DMS 273 (cell line): ENCODE data around the gene TCEA2.
"Not testable (repeated sequence)": the region's sequence is repeated elsewhere in the genome, so short reads cannot be mapped to it uniquely, and the experiment has no call there.

Source experiments
- DNase-seq: peaks from one replicate; lab custom pipeline; 2025; ENCODE audit not compliant: unreplicated experiment; lab: John Stamatoyannopoulos, UW

TCEA2 gene

DNA sequence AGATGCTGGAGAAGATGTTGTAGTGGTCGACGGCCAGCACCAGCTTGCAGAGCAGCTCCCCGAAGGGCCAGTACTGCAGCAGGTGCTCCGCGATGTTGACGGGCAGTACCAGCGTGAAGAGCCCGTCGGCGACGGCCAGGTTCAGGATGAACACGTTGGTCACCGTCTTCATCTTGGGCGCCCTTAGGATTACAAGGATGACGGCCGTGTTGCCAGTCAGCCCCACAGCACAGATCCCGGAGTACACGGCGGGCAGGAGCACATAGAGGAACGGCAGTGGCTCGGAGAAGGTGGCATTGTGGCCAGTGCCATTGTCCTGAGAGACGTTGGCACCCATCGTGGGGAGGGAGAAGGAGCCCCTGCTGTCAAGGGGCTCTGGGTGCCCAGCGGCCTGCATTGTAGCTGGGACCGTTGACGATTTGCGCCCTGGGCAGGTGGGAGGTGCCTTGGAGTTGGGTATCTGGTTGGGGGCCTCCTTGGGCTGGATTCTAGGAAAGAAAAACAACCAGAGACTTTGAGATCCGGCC lies 43.5 kb downstream of the TCEA2 start:
- no peak for DNase-seq

GRCh38 chr20:64106981-64107735 lies 44.2 kb downstream of the TCEA2 start, which contains the start of gene NPBWR2:
Gene NPBWR2, minus strand, starts transcription at chr20:64107565. Its CDS starts 734 bp downstream, at chr20:64106831.
- DNase-seq, result peak; percentile 45

DNA sequence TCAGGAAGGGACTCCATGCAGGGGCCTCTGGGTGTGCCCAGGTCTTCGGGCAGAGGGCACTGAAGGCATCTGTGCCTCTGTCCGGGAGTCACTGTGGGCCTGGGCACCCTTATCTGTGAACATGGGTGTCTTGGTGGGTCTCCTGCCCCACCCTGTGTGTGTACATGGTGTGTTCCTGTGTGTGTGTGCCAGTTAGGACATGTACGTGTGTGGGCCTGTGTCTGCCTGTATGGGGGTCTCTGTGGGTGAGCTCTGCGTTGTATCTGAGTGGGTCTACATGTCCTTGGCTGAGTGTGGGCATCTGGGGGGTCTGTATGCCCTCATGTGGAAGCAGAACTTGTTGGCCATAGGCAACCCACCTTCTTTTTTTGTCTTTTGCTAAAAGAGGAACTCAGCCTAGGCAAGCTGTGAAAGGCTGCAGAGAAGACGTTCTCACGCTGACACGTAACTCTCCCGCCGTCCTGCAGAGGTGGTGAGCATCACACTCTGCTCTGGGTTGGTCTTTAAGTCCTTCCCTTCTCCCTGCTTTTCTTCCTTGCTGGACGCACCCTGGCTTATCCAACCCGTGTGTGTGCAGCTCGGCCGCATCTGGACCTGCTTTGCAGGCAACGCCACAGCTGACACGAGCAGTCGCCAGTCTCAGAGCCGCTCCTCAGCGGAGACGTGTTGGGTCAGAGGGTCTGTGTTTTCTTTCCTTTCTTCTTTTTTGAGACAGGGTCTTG lies 44.9 kb downstream of the TCEA2 start:
- no peak for DNase-seq

- no peak for DNase-seq
Measured at GRCh38 chr20:64108731-64109681, 46.0 kb downstream of the TCEA2 start.

DNA sequence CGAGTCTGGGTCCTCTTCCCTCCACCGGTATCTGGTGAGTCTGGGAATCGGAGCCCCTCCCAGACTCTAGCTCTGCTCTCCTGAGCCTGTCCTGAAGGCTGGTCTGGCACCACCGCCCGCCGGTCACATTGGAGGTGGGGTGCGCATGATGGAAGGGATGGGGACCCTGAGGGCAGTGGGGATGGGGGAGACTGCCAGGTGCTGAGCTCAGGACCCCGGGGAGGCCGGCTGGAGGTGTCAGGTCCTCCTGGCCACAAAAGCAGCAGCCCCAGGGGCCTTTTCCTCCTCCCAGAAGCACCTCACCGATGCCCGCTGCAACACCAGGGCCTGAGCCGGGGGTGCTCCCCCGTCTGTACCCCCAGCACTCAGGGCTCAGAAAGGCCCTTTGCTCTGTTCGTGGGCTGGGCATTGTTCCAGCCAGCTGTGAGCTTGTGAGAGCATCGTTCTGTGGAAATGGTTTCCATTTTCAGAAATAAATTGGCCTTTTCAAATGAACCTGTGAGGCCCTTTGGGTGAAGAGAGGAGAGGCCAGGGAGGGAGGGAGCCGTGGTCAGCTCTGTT lies 46.9 kb downstream of the TCEA2 start:
- no peak for DNase-seq

- no peak for DNase-seq
Measured at GRCh38 chr20:64110411-64111068, 47.5 kb downstream of the TCEA2 start.

DNA sequence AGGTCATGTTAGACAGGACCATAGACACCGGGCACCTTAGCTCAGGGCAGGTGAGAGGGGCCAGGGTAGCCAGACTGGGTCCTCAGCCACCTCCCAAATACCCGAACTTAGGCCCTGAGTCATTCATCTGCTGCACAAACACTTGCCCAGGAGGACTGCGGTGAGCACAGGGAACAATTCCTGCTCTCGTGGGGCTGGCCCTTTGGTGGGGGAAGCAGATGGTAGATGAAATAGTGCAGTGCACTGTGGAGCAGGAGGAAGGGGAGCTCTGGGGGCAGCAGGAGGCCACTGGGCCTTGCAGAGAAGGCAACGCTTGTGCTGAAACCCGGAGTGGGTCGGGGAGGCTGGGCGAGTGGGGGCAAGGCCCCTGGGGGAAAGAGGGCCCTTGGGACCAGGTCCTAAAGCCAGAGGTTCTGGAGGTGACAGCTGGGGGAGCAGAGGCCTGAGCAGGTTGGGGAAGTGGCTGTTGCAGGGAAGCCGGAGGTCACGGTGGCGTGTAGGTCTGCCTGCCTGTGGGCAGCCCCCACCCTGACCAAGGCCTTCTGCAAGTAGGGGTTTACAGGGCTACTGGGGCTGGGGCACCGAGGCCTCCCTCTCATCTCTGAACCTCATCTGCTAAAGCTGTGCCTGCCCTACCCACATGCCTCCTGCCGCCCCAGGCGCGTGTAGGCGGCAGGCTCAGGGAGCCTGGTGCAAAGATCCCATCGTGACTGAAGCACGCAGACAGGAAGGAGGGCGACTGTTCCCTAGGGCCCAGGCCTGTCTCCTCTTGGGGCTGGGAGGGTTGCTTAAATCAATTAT lies 49.0 kb downstream of the TCEA2 start:
- DNase-seq, result peak; percentile 33

DNA sequence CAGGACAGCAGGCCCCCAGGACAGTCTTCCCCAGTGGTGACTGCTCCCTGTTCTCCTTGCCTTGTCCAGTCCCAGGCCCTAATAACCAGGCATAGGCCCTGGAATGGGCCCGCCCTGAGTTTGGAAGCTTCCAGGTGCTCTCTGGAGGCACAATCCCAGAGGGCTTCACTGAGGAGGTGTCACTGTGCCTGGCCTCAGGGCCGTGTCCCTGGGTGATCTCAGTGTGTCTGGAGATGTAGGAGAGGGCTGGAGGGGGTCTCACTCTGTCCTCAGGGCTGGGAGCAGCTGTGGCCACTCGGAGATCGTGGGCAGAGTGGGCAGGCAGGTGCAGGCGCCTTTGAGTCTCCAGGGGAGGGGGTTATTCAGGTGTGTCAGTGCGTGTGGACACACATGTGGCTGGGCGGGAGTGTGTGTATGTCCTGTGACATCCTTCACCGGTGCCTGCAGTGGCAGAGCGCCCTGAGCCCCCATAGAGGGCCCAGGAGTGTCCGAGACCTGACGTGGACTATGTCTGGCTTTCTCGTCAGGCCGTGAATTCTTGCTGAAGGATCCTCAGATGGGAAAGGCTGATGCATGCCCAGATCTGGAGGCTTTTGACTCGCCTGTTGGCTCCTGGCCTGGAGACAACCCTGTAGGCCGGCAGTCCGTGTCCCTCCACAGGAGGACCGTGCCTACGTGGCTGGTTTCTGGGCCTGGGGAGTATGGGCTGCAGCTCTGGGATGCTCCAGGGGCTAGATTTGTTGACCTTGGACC lies 49.9 kb downstream of the TCEA2 start:
- DNase-seq, result no peak

GRCh38 chr20:64113444-64113775 lies 50.4 kb downstream of the TCEA2 start:
- DNase-seq, result no peak

- DNase-seq, result no peak
Measured at GRCh38 chr20:64113796-64114355, 50.9 kb downstream of the TCEA2 start.

DNA sequence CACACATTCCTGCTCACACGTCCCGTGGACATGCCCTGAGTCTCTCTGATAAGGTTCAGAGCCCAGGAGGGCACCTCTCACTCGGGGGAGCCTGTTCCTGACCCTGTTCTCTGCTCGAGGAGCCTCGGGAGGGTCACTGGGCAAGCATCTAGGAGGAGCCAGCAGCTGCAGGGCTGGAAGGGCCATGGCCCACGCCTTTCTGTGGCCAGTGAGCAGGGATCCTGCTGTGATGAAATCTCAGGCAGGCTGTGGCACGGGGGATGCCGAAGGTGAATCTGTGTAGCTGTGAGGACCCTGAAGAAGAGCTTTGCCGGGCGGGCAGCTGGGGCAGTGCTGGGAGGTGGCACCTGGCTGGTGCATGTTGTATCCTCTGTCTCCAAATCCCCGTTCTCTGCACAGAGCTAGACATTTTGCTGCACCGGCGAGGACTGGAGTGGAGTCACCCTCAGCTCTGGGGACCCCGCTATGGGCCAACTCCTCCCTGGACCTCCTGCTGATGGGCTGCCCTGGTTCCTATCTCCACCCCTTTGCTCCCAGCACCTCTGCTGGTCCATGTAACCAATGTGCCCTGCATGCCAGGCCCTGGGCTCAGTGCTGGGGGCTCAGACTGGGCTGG lies 51.5 kb downstream of the TCEA2 start:
- no peak for DNase-seq

- DNase-seq, result peak; percentile 31
Measured at GRCh38 chr20:64115171-64115911, 52.3 kb downstream of the TCEA2 start.

DNA sequence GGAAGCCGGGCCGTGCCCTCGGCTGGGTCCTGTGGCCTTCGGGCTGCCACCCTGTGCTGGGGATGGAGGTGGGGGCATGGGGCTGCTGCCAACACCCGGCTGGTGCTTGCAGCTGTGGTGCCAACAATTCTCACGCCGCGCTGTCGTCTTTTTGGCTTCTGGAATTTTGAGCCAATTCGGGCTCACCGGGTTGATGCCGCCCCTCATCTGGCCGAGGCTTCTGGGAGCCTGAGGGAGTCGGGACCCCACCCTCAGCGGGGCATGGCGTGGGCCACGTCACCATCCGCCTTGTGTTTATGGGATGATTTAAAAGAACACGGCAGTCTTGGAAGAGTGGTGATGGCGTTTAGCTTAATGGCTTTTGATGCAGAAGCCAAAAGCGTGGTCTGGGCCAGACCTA lies 53.0 kb downstream of the TCEA2 start:
- DNase-seq, result no peak

- DNase-seq, result no peak
Measured at GRCh38 chr20:64116541-64117431, 53.8 kb downstream of the TCEA2 start.

DNA sequence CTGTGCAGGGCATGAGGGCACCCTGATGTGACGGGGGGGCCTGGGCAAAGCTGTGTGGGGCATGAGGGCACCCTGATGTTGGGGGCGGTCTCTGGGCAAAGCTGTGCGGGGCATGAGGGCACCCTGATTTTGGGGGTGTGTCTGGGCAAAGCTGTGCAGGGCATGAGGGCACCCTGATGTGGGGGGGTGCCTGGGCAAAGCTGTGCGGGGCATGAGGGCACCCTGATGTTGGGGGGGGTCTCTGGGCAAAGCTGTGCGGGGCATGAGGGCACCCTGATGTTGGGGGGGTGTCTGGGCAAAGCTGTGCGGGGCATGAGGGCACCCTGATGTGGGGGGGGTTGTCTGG lies 54.4 kb downstream of the TCEA2 start:
- DNase-seq, result not testable (repeated sequence)

GRCh38 chr20:64119301-64119680 lies 56.3 kb downstream of the TCEA2 start:
- peak; percentile 45 for DNase-seq
